HG02678 (cell line): ENCODE measurements around the gene ITPRIPL2.
A peak's percentile ranks its signal among the peaks of the same experiment; 100 is the strongest.

Experiments
- ATAC-seq: cut with Tn5 transposase; IDR thresholded peaks from one replicate; pipeline ENCODE4 v1.9.1; 2021; ENCODE audit warnings: mild to moderate bottlenecking, moderate library complexity; ENCODE audit not compliant: unreplicated experiment

Gene ITPRIPL2

GRCh38 chr16:19113577-19114358 is at the start of gene ITPRIPL2:
TSS of gene ITPRIPL2 (plus strand) at chr16:19113964. CDS start at chr16:19114462, 498 bp downstream.
- no peak for ATAC-seq

DNA sequence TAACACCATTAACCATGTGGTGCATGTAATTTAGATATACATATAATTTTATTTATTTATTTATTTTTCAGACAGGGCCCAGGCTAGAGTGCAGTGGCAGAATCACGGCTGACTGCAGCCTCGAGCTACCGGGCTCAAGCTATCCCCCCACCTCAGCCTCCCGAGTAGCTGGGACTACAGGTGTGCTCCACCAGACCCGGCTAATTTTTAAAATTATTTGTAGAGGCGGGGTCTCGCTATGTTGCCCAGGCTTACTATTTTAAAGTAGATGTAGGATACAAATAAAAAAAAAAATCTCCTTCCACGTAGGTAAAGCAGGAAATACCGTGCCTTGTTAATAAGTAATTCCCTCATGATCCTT is 46.8 kb upstream of the ITPRIPL2 start:
- ATAC-seq = no peak

- ATAC-seq = peak; percentile 92
Observed at GRCh38 chr16:19067349-19068236, 46.2 kb upstream of the ITPRIPL2 start, which contains the start of gene COQ7. TSS of gene COQ7 (plus strand) at chr16:19067614. CDS start at chr16:19067665, 51 bp downstream.

- ATAC-seq = no peak
Observed at GRCh38 chr16:19068237-19068815, 45.4 kb upstream of the ITPRIPL2 start.

DNA sequence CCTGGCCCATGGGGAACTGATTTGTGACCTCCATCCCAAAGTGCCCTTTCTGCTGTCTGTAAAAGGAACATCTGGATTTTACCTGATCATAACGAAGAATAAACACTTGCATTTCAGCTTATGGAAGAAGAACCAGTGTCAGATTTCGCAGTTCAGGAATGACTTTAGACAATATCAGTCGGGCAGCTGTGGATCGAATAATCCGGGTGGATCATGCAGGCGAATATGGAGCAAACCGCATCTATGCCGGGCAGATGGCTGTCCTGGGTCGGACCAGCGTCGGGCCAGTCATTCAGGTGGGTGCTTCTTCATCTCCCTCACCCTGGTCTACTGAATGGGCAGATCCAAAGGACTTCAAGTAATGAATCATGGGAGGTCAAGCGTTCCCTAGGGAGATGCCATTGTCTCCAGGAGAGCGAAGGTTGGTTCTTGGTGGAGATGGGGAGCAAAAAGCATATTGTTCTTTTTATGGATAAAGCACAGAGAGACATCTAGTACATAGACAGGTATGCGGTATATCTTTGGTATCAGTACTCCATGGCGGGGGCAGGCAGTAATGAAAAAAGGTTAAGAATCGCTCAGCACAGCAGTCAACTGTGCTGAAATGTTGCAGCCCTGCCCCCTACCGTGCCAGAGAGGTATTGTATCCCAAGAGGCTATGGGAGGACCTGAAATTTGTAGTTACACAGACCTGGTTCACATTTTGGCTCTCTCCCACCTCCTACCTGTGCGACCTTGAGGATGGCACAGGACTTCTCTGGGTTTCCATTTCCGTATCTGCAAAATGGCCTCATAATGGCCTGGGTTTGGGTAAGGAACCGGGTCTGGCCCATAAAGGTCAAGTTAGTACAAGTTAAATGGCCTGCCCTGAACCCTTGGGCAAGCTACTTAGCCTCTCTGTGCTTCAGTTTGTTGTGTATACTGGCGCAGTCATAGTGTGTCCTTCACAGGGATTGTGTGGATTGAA is 41.7 kb upstream of the ITPRIPL2 start:
- ATAC-seq = no peak

DNA sequence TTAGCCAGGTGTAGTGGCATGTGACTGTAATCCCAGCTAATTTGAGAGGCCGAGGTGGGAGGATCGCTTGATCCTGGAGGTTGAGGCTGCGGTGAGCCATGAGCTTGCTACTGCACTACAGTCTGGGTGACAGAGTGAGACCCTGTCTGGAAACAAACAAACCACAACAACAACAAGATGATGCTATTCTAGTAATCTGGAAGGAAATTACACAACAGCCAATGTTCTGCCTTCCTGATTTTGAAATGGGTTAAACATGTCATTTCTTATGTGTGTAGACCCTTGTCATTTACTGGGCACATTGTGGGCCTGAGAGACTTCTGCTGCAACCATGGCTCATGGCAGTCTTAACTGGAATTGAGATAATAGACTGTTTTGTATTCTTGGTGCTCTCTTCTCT is 40.4 kb upstream of the ITPRIPL2 start:
- ATAC-seq = no peak

DNA sequence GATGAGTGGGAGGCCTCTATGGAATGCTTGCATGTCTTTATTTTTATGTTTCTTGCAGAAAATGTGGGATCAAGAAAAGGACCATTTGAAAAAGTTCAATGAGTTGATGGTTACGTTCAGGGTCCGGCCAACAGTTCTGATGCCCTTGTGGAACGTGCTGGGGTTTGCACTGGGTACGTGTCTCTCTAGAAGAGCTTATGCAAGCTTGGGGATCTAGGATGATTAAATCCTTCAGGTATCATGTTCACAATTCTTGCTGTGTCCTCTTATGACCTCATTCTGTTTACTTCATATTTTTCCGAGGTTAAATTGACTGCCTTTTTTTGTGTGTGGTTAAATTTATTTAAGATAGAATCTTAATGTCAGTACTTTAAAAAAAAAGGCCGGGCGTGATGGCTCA is 39.9 kb upstream of the ITPRIPL2 start:
- no peak for ATAC-seq

DNA sequence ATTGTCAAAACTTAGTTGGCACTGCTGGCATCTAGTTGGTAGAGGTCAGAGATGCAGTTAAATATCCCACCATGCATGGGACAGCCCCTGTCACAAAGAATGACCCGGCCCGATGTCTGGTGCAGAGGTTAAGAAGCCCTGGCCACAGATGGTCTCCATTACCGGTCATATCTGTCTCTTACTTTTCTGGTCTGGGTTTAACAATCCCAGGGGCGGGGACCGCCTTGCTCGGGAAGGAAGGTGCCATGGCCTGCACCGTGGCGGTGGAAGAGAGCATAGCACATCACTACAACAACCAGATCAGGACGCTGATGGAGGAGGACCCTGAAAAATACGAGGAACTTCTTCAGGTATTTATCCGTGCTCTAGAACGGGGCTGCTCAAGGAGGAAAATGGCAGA is 38.3 kb upstream of the ITPRIPL2 start:
- no peak for ATAC-seq

DNA sequence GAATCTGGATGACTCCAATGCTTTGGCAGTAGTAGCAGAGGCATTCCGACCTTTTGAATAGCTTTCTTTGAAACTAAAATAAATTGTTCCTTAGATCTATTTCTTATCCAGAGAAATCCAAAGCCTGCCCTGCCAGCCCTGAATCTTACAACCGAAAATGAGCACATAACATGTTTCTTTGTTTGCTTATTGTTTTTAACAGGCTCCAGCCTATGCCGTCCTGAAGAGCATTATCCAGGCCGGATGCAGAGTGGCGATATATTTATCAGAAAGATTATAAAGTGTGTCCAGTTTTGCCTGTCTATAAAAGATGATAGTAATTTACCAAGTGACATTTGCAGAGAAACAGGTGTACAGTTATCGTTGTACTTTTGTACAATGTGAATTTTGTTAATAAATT is 35.9 kb upstream of the ITPRIPL2 start:
- ATAC-seq = no peak

- ATAC-seq = no peak
Observed at GRCh38 chr16:19083670-19084069, 30.1 kb upstream of the ITPRIPL2 start.

- ATAC-seq = no peak
Observed at GRCh38 chr16:19084139-19084538, 29.6 kb upstream of the ITPRIPL2 start.

GRCh38 chr16:19084879-19085278 is 28.9 kb upstream of the ITPRIPL2 start:
- no peak for ATAC-seq

GRCh38 chr16:19085679-19086200 is 28.0 kb upstream of the ITPRIPL2 start:
- no peak for ATAC-seq

- ATAC-seq = peak; percentile 89
Observed at GRCh38 chr16:19086322-19087199, 27.2 kb upstream of the ITPRIPL2 start.

DNA sequence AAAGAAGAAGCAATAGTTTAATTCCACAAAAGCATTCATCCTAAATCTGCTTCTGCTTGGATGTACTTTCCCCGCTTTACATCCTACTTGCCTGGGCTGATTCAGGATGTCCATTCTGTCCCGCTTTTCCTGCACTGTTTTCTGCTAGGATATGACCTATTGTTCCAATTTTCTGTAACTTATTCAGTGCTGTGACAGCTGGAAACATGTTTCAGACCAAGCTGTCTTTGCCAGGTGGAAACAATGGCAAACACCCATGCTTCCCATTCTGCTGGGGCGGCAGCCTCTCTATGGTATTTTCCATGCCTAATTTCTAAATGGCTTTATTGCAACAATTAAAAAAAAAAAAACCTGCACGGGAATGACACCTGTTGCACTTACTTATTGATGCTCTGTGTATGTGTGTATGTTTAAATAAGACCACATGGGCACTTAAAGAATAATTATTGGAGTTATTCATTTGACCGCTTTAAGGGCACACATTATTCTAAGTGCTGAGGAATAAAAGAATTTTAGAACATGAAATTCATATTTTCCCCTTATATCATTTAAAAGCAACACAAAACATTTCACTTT is 25.3 kb upstream of the ITPRIPL2 start:
- no peak for ATAC-seq

DNA sequence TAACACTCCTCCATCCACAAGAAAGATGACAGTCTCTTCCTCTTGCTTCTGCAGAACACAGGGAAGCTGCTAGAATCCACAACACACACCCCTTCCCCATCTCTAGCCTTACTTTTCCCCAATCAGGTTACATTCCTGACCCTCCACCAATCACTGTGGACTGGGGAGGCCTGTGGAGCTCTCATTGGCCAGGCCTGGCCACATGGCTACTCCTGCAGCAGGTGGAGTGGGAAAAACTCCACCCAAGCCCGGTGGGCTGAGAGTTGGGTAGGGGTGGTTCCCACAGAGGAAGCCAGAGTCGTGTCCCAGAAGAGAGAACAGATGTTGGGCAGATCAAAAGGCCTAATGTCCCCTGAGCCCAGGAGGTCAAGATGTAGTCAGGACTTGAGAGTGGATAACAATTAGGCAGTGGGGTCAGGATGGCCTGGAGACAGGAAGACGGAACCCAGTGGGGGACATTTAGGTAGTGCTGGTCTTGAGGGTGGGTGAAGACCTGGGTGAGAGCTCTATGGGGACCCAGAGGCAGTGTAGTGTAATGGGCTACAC is 24.3 kb upstream of the ITPRIPL2 start:
- no peak for ATAC-seq

DNA sequence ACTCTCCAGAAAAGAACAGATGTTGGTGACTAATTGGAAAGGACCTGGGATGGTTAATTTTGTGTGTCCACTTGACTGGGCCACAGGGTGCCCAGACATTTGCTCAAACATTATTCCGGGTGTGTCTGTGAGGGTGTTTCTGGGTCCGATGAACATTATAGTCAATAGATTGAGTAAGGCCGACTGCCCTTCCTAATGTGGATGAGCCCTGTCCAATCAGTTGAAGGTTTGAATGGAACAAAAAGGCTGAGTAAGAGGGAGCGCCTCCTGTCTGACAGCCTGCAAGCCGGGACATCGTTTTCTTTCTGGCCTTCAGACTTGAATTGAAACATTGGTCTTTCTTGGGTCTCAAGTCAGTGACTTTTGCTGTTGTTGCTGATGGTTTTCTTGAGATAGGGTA is 22.8 kb upstream of the ITPRIPL2 start:
- ATAC-seq = no peak

GRCh38 chr16:19092653-19093410 is 20.9 kb upstream of the ITPRIPL2 start:
- ATAC-seq = no peak
